Hepatocyte (in vitro differentiated cells): ENCODE measurements around the gene MACIR.

ENCODE experiments used
- CTCF ChIP-seq: fragments of 200-600 bp; sonication (generic); IDR thresholded peaks from 2 replicates; pipeline ENCODE4 v1.5.1; 2016; ENCODE audit warnings: antibody characterized with exemption, mild to moderate bottlenecking; ENCODE audit not compliant: poor library complexity
- EZH2 ChIP-seq: fragments of 200-600 bp; sonication (generic); IDR thresholded peaks from 2 replicates; pipeline ENCODE4 v1.6.1; 2016; ENCODE audit warnings: antibody characterized with exemption, mild to moderate bottlenecking, borderline replicate concordance
- EZH2phosphoT487 ChIP-seq: fragments of 200-600 bp; sonication (generic); IDR thresholded peaks from one replicate; pipeline ENCODE4 v1.6.1; 2018; ENCODE audit warnings: antibody characterized with exemption, mild to moderate bottlenecking, low read depth, moderate library complexity; ENCODE audit not compliant: unreplicated experiment, severe bottlenecking

DNA sequence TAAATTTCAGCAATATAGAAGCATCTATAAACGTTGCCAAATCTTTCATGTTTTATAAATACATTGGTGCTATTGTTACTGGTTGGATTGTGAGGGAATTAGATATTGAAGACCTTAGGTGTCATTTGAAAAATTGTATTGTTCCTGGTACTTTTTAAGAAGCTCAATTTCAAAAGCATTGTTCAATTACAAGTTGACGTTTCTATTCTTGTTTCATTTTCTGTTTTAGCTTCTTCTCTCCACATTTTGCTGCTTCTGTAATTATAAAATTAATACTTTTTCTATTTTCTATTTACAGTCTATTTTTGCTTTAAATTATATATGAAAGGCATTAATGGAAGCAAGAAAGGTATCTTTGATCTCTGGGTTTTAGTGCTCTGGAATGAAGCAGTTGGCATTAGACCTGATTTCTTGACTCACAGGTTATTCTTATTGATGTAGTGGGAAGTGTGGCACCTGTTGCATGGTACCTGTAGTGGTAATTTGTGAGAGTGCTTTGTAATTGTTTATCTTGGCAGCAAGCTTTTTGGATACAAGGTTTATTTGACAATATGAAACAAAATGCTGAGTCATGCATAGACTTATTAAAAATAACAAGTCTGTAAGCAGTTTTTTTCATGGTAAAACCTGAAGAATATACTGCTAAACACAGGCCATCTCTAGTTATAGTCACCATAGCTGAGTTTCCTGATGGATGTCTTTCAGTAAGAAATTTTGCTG lies 13.2 kb downstream of the MACIR start:
- TF ChIP-seq CTCF (no peak), EZH2phosphoT487 (no peak), EZH2 (no peak)
